MCF 10A (cell line): ENCODE results near the gene RNF115. TPM values are rescaled to one million over a fixed set of nuclear protein-coding genes. Genes with fewer than 3 reads are reported as not detected.
A peak's percentile ranks its signal among the peaks of the same experiment; 100 is the strongest.
"Not testable (repeated sequence)": the region's sequence is repeated elsewhere in the genome, so short reads cannot be mapped to it uniquely, and the experiment has no call there.

Source experiments
- BruUV-seq: library from RNA; stranded (reverse); fragments of 400-500 nt; replicated peaks from 2 replicates; lab custom pipeline; 2021; lab: Mats Ljungman, UMichigan
- CTCF ChIA-PET: fragments of 300-600 bp; sonication (Branson Sonifier 250); formaldehyde crosslinking; extraction: SDS; loops from one replicate; lab custom pipeline; 2021; ENCODE audit warnings: antibody characterized with exemption, inconsistent platforms; lab: Yijun Ruan, JAX
- POLR2A ChIA-PET: fragments of 300-600, 350-650 bp; sonication (Branson Sonifier 250); formaldehyde crosslinking; extraction: SDS; loops from one replicate; lab custom pipeline; 2020; ENCODE audit warnings: antibody characterized with exemption, inconsistent platforms; lab: Yijun Ruan, JAX
- DNase-seq: peaks from one replicate; pipeline ENCODE4 v3.0.0-alpha.2; 2018; ENCODE audit not compliant: unreplicated experiment
- H3K27ac Mint-ChIP-seq: one replicate; pipeline ENCODE4 v1.8.0; 2022; ENCODE audit warnings: mild to moderate bottlenecking, low read depth, mixed read lengths; ENCODE audit not compliant: unreplicated experiment
- H3K27me3 Mint-ChIP-seq: one replicate; pipeline ENCODE4 v1.8.0; 2022; ENCODE audit warnings: mixed read lengths; ENCODE audit not compliant: insufficient read depth, unreplicated experiment
- H3K36me3 Mint-ChIP-seq: one replicate; pipeline ENCODE4 v1.8.0; 2022; ENCODE audit warnings: mild to moderate bottlenecking, moderate library complexity, mixed read lengths; ENCODE audit not compliant: insufficient read depth, unreplicated experiment
- H3K4me1 Mint-ChIP-seq: one replicate; pipeline ENCODE4 v1.8.0; 2022; ENCODE audit warnings: mixed read lengths; ENCODE audit not compliant: insufficient read depth, unreplicated experiment
- H3K4me3 Mint-ChIP-seq: one replicate; pipeline ENCODE4 v1.8.0; 2022; ENCODE audit warnings: mild to moderate bottlenecking, moderate library complexity, mixed read lengths; ENCODE audit not compliant: unreplicated experiment
- H3K9me3 Mint-ChIP-seq: one replicate; pipeline ENCODE4 v1.8.0; 2022; ENCODE audit warnings: mixed read lengths; ENCODE audit not compliant: unreplicated experiment
- intact Hi-C: fragments of 100-400 bp; cut with micrococcal nuclease; formaldehyde crosslinking; loops from 2 replicates; pipeline ENCODE4 v1.14.1; 2022
- total RNA-seq: library from RNA; stranded (reverse); gene quantifications from 2 replicates; pipeline ENCODE4 v1.2.3, GENCODE V29; 2022
- TF ChIP-seq, protein P1 (sequence below): fragments of 200-600 bp; IDR thresholded peaks from one replicate; pipeline ENCODE4 v1.8.0; 2022; ENCODE audit warnings: antibody characterized with exemption, mild to moderate bottlenecking; ENCODE audit not compliant: unreplicated experiment

The RNF115 gene
- total RNA-seq, 1 experiment from 2014 or later, result 19.5 TPM

DNA sequence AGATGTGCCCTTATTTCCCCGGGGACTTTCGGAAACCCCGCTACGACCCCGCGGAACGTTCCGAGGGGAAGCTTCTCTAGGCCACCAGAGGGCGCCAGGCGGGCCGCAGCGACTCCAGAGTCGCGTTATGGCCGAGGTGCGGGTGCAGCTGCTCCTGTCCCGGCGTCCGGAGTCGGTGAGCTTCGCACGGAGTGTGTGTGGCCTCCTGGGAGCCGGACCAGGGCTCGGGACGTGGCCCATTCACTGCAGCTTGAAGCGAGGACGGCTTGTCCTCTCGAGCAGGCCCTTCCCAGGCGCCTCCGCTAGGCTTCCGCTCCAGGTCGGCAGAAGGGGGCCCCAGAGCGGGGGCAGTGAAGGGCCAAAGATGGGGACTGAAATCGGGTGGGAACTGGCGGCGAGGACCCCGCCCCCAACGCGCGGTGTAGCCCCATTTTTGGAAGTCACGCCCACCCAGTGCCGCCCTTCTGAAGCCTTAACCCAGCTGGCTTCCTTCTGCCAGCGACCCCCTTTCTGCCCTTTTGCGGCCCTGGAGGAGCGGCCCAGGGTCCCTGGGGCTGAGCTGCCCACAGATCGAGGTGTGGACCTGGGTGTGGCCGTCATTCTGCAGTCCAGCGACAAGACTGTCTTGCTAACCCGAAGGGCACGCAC lies 21.7 kb upstream of the RNF115 start, which contains the start of gene NUDT17:
Gene NUDT17 (plus strand): TSS at position 117 of the 648 bp plus-strand sequence. CDS start 11 bp downstream, at position 128.
- peaks cover 12% of the 10 kb centered on the region for H3K4me1 Mint-ChIP-seq
- peak; percentile 81 for DNase-seq
- ChIA-PET CTCF (interaction anchor here (0.6 to 13.6 kb wide), 48 partner anchors 8 to 199 kb away, joined by 3 to 242 read pairs (median 5); partner anchors contain the start of genes ANKRD34A, ANKRD35, HJV and ITGA10), POLR2A (interaction anchor here (0.8 to 10.5 kb wide), 17 partner anchors 9 to 170 kb away, joined by 3 to 124 read pairs (median 6); partner anchors contain the start of genes ANKRD34A, ITGA10, PIAS3 and POLR3C)
- BruUV-seq, result no TSS peak
- H3K27ac Mint-ChIP-seq, result peak within 1 kb of the TSS; percentile 67
- intact Hi-C loops, result loop anchor here (1.0 kb wide), 1 partner anchor 65 kb away; the partner anchor contains the start of gene ITGA10
- H3K27me3 Mint-ChIP-seq, result no peaks in the 10 kb centered on the region
- no peaks in the 10 kb centered on the region for H3K9me3 Mint-ChIP-seq
- TF ChIP-seq, protein P1, sequence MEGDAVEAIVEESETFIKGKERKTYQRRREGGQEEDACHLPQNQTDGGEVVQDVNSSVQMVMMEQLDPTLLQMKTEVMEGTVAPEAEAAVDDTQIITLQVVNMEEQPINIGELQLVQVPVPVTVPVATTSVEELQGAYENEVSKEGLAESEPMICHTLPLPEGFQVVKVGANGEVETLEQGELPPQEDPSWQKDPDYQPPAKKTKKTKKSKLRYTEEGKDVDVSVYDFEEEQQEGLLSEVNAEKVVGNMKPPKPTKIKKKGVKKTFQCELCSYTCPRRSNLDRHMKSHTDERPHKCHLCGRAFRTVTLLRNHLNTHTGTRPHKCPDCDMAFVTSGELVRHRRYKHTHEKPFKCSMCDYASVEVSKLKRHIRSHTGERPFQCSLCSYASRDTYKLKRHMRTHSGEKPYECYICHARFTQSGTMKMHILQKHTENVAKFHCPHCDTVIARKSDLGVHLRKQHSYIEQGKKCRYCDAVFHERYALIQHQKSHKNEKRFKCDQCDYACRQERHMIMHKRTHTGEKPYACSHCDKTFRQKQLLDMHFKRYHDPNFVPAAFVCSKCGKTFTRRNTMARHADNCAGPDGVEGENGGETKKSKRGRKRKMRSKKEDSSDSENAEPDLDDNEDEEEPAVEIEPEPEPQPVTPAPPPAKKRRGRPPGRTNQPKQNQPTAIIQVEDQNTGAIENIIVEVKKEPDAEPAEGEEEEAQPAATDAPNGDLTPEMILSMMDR, result peak; percentile 100
- H3K36me3 Mint-ChIP-seq, result peaks cover 18% of the 10 kb centered on the region
- H3K4me3 Mint-ChIP-seq, result no peak within 1 kb of the TSS

DNA sequence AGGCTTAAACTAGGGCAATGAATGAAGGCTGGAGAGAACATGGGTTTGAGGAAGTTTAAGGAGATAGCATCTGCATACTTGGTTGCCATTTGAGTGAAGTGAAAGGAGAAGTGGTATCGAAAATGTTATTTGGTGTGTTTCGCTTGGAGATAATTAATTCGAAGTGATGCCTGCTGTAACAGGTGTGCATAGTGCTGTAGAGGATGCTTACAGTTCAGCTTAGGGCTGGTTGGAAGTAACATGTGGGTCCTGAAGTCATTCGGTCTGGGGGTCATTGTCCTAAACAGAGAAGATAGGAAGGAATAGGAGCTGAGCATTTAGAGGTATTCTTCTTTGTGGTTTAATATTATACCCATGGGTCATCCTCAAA lies 21.2 kb upstream of the RNF115 start:
- Mint-ChIP-seq H3K9me3 (no peaks in the 10 kb centered on the region), H3K4me3 (no peak overlapping the region), H3K27me3 (no peaks in the 10 kb centered on the region), H3K27ac (no peak overlapping the region), H3K4me1 (peaks cover 7% of the 10 kb centered on the region), H3K36me3 (peaks cover 14% of the 10 kb centered on the region)
- intact Hi-C loops, result no loop called here
- CTCF ChIA-PET, result interaction anchor here (0.6 to 13.6 kb wide), 48 partner anchors 8 to 176 kb away, joined by 3 to 242 read pairs (median 5); partner anchors contain the start of genes ANKRD34A, ANKRD35, HJV and ITGA10
- DNase-seq, result no peak
- no TSS peak for BruUV-seq
- TF ChIP-seq, protein P1, result no peak
- POLR2A ChIA-PET, result interaction anchor here (0.7 to 10.5 kb wide), 20 partner anchors 8 to 170 kb away, joined by 3 to 124 read pairs (median 4); partner anchors contain the start of genes ANKRD34A, ITGA10, PIAS3 and POLR3C

DNA sequence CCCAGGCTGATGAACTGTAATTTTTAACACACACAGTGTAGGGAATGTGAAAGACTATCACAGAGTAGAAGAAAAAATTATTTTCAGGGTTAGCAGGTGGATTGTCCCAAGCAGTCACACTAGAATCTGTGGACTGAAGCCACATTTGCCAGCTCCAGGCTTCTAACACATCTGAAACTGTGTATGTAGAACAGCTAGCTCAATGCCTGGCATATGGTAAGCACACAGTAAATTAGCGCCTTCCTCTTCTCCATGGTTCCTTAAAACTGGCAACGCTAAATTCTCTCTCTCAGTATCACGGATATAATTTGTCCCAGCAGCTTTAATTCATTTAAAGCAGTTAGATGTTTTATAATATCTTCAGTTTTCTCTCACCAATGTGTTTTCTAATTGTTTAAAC lies 19.1 kb upstream of the RNF115 start:
- H3K27me3 Mint-ChIP-seq, result no peaks in the 10 kb centered on the region
- TF ChIP-seq, protein P1, result no peak
- H3K4me1 Mint-ChIP-seq, result no peaks in the 10 kb centered on the region
- intact Hi-C loops, result no loop called here
- H3K4me3 Mint-ChIP-seq, result no peak overlapping the region
- H3K36me3 Mint-ChIP-seq, result peaks cover 7% of the 10 kb centered on the region
- no peak overlapping the region for H3K27ac Mint-ChIP-seq
- BruUV-seq, result no TSS peak
- no peak for DNase-seq
- CTCF ChIA-PET, result interaction anchor here (0.7 to 13.6 kb wide), 10 partner anchors 8 to 180 kb away, joined by 3 to 242 read pairs (median 4); partner anchors contain the start of genes ITGA10, PIAS3, POLR3C and RNF115
- no peaks in the 10 kb centered on the region for H3K9me3 Mint-ChIP-seq
- POLR2A ChIA-PET, result interaction anchor here (0.7 to 10.5 kb wide), 5 partner anchors 8 to 164 kb away, joined by 3 to 124 read pairs (median 5); partner anchors contain the start of genes PIAS3, POLR3C and RNF115

DNA sequence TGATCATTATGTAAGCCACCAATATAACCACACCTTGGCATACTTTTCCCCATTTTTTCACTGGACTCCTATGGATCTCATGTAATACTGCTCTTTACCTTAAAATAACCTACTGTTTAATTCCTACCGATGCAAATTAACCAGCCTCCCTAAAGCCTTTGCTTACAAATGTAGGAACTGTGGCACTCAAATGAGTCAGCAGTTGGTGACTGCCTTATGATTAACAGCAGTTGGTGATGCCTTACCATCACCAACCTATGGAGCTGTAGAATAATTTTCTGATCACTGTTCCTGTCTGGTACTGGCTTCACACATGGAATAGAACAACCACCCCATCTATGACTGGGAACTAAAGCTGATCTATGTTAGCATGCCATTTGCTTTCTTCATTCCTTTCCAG lies 13.8 kb upstream of the RNF115 start:
- intact Hi-C loops, result no loop called here
- TF ChIP-seq, protein P1, result no peak
- CTCF ChIA-PET, result interaction anchor here (1.1 to 14.2 kb wide), 5 partner anchors 8 to 21 kb away, joined by 3 to 242 read pairs (median 4); partner anchors contain the start of genes NUDT17, PIAS3 and RNF115
- peaks cover 46% of the 10 kb centered on the region for H3K36me3 Mint-ChIP-seq
- H3K4me3 Mint-ChIP-seq, result no peak overlapping the region
- no peak overlapping the region for H3K27ac Mint-ChIP-seq
- no peaks in the 10 kb centered on the region for H3K4me1 Mint-ChIP-seq
- no peak for DNase-seq
- POLR2A ChIA-PET, result interaction anchor here (1.4 to 2.4 kb wide), 2 partner anchors 13 to 21 kb away, joined by 5 to 7 read pairs; partner anchors contain the start of genes PIAS3, POLR3C and RNF115
- BruUV-seq, result no TSS peak
- no peaks in the 10 kb centered on the region for H3K9me3 Mint-ChIP-seq
- H3K27me3 Mint-ChIP-seq, result no peaks in the 10 kb centered on the region

DNA sequence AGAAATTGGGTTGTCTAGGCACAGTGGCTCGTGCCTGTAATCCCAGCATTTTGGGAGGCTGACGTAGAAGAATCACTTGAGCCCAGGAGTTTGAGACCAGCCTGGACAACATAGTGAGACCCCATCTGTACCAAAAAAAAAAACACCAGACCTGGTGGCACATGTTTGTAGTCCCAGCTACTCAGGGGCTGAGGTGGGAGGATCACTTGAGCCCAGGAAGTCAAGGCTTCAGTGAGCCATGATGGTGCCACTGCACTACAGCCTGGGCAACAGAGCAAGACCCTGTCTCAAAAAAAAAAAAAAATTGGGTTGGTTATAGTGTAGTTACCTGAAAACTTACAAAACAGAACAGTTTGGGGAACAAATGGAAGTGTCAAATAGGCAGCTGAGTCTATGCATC lies 6.9 kb upstream of the RNF115 start:
- H3K9me3 Mint-ChIP-seq, H3K4me1 Mint-ChIP-seq, H3K4me3 Mint-ChIP-seq, intact Hi-C loops, DNase-seq, H3K27ac Mint-ChIP-seq, H3K27me3 Mint-ChIP-seq, BruUV-seq: not testable (repeated sequence)
- CTCF ChIA-PET, result interaction anchor here (0.6 to 14.2 kb wide), 3 partner anchors 15 to 146 kb away, joined by 3 to 242 read pairs (median 3); partner anchors contain the start of gene NUDT17
- H3K36me3 Mint-ChIP-seq, result peaks cover 100% of the 10 kb centered on the region
- POLR2A ChIA-PET, result interaction anchor here (0.7 to 1.6 kb wide), 5 partner anchors 10 to 96 kb away, joined by 3 to 4 read pairs (median 3); no protein-coding TSS in a partner anchor
